MG63 (cell line): ENCODE results near the gene RAB36. TPM values are rescaled to one million over a fixed set of nuclear protein-coding genes. Genes with fewer than 3 reads are reported as not detected.

Experiments
- DNase-seq: peaks from one replicate; pipeline ENCODE4 v3.0.0-alpha.2; 2020
- H3K27me3 ChIP-seq: fragments of 250-450 bp; sonication (Bioruptor Pico); 2 replicates; pipeline ENCODE4 v1.5.1; 2020; ENCODE audit warnings: mild to moderate bottlenecking, moderate library complexity
- H3K36me3 ChIP-seq: fragments of 250-450 bp; sonication (Bioruptor Pico); 2 replicates; pipeline ENCODE4 v1.5.1; 2020; ENCODE audit warnings: mild to moderate bottlenecking, moderate library complexity
- H3K4me3 ChIP-seq: fragments of 250-450 bp; sonication (Bioruptor Pico); 2 replicates; pipeline ENCODE4 v1.5.1; 2020; ENCODE audit warnings: mild to moderate bottlenecking, moderate library complexity
- H3K9me3 ChIP-seq: fragments of 250-450 bp; sonication (Bioruptor Pico); 2 replicates; pipeline ENCODE4 v1.5.1; 2020; ENCODE audit warnings: mild to moderate bottlenecking, moderate library complexity
- total RNA-seq: library from RNA; depleted of rRNA; stranded (reverse); fragments of >200 nt; shearing (Covaris generic); gene quantifications from 2 replicates; pipeline ENCODE4 v1.2.3, GENCODE V29; 2014; ENCODE audit warnings: low replicate concordance; rRNA removed

Gene RAB36
- total RNA-seq, 1 experiment from 2014 or later, result 0.03 TPM

GRCh38 chr22:23212061-23213021 lies 67.1 kb downstream of the RAB36 start:
- H3K4me3 ChIP-seq, result no peak overlapping the region
- no peaks in the 10 kb centered on the region for H3K27me3 ChIP-seq
- no peaks in the 10 kb centered on the region for H3K9me3 ChIP-seq
- no peak for DNase-seq
- H3K36me3 ChIP-seq, result no peaks in the 10 kb centered on the region

- no peaks in the 10 kb centered on the region for H3K9me3 ChIP-seq
- no peaks in the 10 kb centered on the region for H3K36me3 ChIP-seq
- DNase-seq, result no peak
- H3K27me3 ChIP-seq, result no peaks in the 10 kb centered on the region
- no peak overlapping the region for H3K4me3 ChIP-seq
Measured at GRCh38 chr22:23213022-23213555, 67.8 kb downstream of the RAB36 start.

- Histone ChIP-seq H3K9me3 (no peaks in the 10 kb centered on the region), H3K36me3 (no peaks in the 10 kb centered on the region), H3K4me3 (no peak overlapping the region), H3K27me3 (no peaks in the 10 kb centered on the region)
- DNase-seq, result no peak
Measured at GRCh38 chr22:23213581-23214334, 68.5 kb downstream of the RAB36 start.

Other genes with a start within 250 kb of the RAB36 start
- gene GNAZ, start 75.0 kb upstream of the RAB36 start, total RNA-seq, result 10.5 and 12.8 TPM in 2 replicates
- not detected in 2 replicates for gene RSPH14, start 3.5 kb upstream of the RAB36 start, total RNA-seq
- 10.6 and 17.3 TPM in 2 replicates for gene BCR, start 35.0 kb downstream of the RAB36 start, total RNA-seq